ACC112 (cell line): Measurements from ENCODE around the gene NOP53.
"Not testable (repeated sequence)": the region's sequence is repeated elsewhere in the genome, so short reads cannot be mapped to it uniquely, and the experiment has no call there.

Experiments used
- H2AFZ ChIP-seq: fragments of 200-600 bp; sonication (generic); one replicate; pipeline ENCODE4 v1.6.0; 2017; ENCODE audit warnings: antibody characterized with exemption, low read length; ENCODE audit not compliant: unreplicated experiment
- H3K27ac ChIP-seq: fragments of 200-600 bp; sonication (generic); 2 replicates; pipeline ENCODE4 v1.5.1; 2014; ENCODE audit warnings: low read depth, mild to moderate bottlenecking, antibody characterized with exemption, low read length, moderate library complexity
- H3K27me3 ChIP-seq: fragments of 200-600 bp; sonication (generic); 2 replicates; pipeline ENCODE4 v1.6.1; 2014; ENCODE audit warnings: mild to moderate bottlenecking, antibody characterized with exemption, low read length, moderate library complexity, mixed read lengths; ENCODE audit not compliant: insufficient read depth
- H3K36me3 ChIP-seq: fragments of 200-600 bp; sonication (generic); 2 replicates; pipeline ENCODE4 v1.6.1; 2016; ENCODE audit warnings: mild to moderate bottlenecking, antibody characterized with exemption, low read length, moderate library complexity, mixed read lengths; ENCODE audit not compliant: insufficient read depth
- H3K4me1 ChIP-seq: fragments of 200-600 bp; sonication (generic); one replicate; pipeline ENCODE4 v1.6.1; 2016; ENCODE audit warnings: low read length, mixed read lengths; ENCODE audit not compliant: insufficient read depth, unreplicated experiment, control insufficient read depth
- H3K4me3 ChIP-seq: fragments of 200-600 bp; sonication (generic); 2 replicates; pipeline ENCODE4 v1.5.1; 2014; ENCODE audit warnings: mild to moderate bottlenecking, low read depth, low read length
- H3K79me2 ChIP-seq: fragments of 200-600 bp; sonication (generic); one replicate; pipeline ENCODE4 v1.6.0; 2016; ENCODE audit warnings: low read length; ENCODE audit not compliant: control insufficient read depth, unreplicated experiment, insufficient read depth

NOP53 gene

DNA sequence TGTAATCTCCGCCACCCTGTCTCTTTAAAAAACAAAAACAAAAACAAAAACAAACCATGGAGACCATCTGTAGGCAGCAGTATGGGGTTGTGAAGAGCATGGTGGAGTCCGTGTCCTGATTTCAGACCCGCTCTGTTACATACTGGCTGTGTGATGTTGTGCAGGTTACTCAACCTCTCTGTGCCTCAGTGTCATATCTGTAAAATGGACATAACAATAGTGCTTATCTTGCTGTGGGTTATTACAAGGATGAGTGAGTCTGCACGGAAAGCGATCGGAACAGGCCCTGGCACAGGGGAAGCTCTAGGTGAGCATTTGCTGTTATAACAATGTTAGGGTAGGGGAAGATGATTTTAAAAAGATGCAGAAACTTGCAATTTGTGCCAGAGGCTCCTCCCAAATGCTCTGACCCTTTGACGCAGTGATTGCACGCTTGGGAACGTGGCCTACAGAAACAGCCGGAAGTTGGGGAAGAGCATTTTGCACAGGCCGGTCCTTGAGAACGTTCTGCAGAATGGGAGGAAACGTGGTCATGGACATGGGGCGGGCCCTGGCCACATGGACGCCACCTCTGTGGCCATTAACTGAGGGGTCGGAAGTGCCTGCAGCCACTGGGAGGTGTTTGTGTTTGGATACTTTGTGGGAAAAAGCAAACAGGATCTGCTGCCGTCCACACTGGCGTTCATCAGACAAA is 17.4 kb downstream of the NOP53 start:
- Histone ChIP-seq H3K27ac (no peak overlapping the region), H3K4me1 (no peaks in the 10 kb centered on the region), H2AFZ (no peak overlapping the region), H3K79me2 (no peaks in the 10 kb centered on the region), H3K4me3 (no peak overlapping the region), H3K27me3 (no peaks in the 10 kb centered on the region), H3K36me3 (peaks cover 4% of the 10 kb centered on the region; the same call in 1 of the 2 replicates)

DNA sequence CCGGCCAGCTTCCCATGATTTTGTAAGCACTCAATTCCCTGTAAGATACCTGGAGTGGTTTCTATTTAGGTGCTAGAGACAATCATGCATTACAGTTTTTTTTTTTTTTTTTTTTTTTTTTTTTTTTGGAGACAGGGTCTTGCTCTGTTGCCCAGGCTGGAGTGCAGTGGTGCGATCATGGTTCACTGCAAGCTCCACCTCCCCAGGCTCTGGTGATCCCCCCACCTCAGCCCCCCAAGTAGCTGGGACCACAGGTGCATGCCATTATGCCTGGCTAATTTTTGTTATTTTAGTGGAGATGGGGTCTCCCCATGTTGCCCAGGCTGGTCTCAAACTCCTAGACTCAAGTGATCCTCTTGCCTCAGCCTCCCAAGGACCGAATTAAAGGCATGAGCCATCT is 19.4 kb downstream of the NOP53 start:
- not testable (repeated sequence) for H3K27ac ChIP-seq, H3K4me1 ChIP-seq, H2AFZ ChIP-seq, H3K79me2 ChIP-seq, H3K27me3 ChIP-seq, H3K36me3 ChIP-seq, H3K4me3 ChIP-seq

DNA sequence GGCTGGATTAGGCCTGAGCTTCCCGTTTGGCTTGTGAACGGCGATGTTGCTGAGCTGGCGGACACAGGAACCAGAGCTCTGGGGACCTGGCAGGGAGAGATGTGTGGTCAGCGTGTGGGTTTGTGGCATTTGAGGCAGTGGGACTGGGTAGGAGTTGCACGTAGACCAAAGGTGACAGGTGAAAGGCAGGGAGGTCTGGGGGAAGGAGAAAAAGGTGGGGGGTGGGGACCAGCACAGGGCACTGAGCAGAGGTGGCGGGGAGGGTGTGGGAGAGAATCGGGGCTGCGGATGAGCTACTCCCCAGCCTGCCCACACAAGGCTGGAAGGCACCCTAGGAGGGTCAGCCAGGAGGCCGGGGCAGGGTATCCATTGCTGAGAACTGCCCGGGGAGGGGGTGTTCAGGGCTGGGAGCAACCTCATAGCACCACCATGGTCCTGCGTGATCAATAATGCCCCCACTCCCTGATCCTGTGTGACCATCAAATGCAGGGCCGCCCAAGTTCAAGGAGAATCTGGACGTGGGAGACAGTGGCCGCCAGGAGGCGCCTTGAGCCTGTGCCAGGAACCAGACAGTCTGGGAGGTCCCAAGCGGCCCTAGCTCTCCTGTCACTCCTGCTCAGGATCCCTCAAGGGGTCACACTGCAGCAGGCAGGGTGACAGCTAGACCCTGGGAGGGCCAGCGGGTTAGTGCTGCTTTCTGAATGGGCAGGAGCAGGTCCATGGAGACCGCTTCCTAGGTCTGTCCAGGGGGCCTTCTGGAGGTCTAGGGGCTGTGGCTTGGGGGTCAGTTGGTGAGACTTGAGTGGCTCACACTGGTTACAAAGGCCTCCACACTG is 20.4 kb downstream of the NOP53 start:
- Histone ChIP-seq H3K27me3 (no peaks in the 10 kb centered on the region), H2AFZ (no peak overlapping the region), H3K79me2 (no peaks in the 10 kb centered on the region), H3K27ac (no peak overlapping the region), H3K4me1 (no peaks in the 10 kb centered on the region), H3K36me3 (no peaks in the 10 kb centered on the region), H3K4me3 (no peak overlapping the region)

DNA sequence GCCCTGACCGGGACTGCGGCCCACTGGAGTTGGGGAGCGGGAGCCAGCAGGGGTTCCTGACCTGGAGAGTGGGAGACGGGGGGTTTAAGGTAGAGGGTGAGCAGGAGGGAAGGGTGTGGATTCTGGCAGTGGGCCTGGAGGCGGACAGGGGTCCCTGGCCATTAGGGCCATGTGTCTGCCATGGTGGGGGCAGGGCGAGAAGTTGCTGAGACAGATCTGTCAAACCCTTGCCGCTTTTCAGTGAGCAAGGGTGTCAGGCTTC is 20.9 kb downstream of the NOP53 start:
- H3K79me2 ChIP-seq = no peaks in the 10 kb centered on the region
- H3K36me3 ChIP-seq = no peaks in the 10 kb centered on the region
- no peaks in the 10 kb centered on the region for H3K27me3 ChIP-seq
- no peak overlapping the region for H3K27ac ChIP-seq
- no peak overlapping the region for H3K4me3 ChIP-seq
- no peaks in the 10 kb centered on the region for H3K4me1 ChIP-seq
- H2AFZ ChIP-seq = no peak overlapping the region

DNA sequence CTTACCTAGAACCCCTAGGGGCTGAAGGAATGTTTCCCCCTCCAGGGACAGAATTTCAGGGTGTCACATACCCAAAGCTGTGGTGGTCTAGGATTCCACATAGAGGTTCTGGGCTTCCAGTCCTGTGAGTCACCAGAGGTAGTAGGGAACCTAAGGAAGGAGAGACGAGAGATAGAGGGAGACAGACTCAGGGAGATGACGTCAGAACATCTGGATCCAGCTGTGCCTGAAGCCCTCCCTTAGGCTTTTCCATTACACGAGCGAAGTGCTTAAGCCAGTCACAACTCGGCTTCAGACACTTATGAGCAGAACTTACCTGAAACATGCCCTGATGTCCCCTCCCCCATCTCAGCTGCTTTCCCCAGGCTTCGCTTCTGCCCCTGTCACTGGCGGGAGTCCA is 21.3 kb downstream of the NOP53 start:
- no peaks in the 10 kb centered on the region for H3K27me3 ChIP-seq
- no peaks in the 10 kb centered on the region for H3K36me3 ChIP-seq
- H3K79me2 ChIP-seq = no peaks in the 10 kb centered on the region
- H2AFZ ChIP-seq = no peak overlapping the region
- no peak overlapping the region for H3K4me3 ChIP-seq
- no peak overlapping the region for H3K27ac ChIP-seq
- H3K4me1 ChIP-seq = no peaks in the 10 kb centered on the region

DNA sequence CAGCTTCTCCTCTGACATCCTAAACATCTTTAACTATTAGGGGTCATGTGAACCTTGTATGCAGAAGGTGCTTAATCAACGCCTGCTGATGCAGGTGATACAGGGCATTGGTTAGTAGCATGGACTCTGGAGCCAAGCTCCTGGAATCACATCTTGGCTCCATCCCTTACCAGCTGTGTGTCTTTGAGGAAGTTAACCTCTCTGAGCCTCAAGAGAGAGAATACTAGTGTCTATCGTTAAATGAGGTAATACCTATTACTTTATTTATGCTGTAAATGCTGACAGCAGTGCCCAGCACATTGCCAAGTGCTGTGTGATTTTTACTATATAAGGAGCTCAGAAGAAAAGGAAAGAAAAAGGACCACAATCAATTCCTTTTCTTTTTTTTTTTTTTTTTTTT is 22.0 kb downstream of the NOP53 start:
- no peak overlapping the region for H3K27ac ChIP-seq
- H3K4me1 ChIP-seq = no peaks in the 10 kb centered on the region
- H3K36me3 ChIP-seq = no peaks in the 10 kb centered on the region
- H3K79me2 ChIP-seq = no peaks in the 10 kb centered on the region
- H3K27me3 ChIP-seq = no peaks in the 10 kb centered on the region
- H3K4me3 ChIP-seq = no peak overlapping the region
- H2AFZ ChIP-seq = no peak overlapping the region

DNA sequence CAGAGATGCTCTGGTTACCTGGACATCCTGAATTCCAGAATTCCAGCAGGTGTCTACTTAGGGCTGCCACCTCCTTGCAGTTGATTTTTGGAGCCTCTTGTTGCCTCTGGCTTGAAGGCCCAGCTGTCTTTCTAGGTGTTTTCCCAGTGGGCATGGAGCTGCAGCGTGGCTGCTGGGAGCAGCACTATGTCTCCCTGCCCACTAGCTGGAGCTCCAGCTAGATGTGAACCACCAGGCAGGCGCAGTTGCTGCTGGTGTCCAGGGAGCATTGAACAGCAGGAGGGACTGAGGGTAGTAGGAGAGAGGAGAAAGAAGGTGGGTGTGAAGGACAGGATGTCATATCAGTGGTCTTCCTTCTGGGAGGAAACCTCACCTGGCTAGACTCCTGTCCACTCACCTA is 23.3 kb downstream of the NOP53 start:
- Histone ChIP-seq H3K27me3 (no peaks in the 10 kb centered on the region), H3K4me3 (no peak overlapping the region), H2AFZ (no peak overlapping the region), H3K4me1 (no peaks in the 10 kb centered on the region), H3K27ac (no peak overlapping the region), H3K79me2 (no peaks in the 10 kb centered on the region), H3K36me3 (no peaks in the 10 kb centered on the region)

DNA sequence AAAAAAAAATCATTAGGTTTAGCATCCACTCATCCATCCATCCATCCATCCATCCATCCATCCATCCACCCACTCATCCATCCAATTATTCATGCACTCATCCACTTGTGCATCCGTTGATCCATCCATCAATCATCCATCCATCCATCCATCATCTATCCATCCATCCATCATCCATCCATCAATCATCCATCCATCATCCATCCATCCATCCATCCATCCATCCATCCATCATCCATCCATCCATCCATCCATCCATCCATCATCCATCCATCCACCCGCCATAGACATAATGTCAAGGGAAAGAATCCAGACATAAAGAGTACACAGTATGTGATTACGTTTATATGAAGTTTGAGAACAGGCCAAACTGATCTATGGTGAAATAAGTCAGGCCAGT is 24.2 kb downstream of the NOP53 start:
- Histone ChIP-seq H3K36me3 (no peaks in the 10 kb centered on the region), H3K79me2 (no peaks in the 10 kb centered on the region), H3K27me3 (no peaks in the 10 kb centered on the region), H3K27ac (no peak overlapping the region), H3K4me3 (no peak overlapping the region), H2AFZ (no peak overlapping the region), H3K4me1 (no peaks in the 10 kb centered on the region)

DNA sequence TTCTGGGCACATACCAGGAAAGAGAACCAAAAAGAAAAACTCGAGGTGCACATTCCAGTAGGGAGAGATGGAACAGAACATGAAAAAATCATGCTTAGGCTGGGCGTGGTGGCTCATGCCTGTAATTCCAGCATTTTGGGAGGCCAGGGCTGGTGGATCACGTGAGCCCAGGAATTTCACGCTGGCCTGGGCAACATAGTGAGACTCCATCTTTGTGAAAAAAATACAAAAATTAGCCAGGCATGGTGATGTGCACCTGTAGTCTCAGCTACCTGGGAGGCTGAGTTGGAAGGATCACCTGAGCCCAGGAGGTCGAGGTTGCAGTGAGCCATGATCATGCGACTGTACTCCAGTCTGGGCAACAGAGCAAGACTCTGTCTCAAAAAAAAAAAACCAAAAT is 25.9 kb downstream of the NOP53 start:
- H3K27me3 ChIP-seq, H3K79me2 ChIP-seq, H3K36me3 ChIP-seq, H3K4me1 ChIP-seq, H2AFZ ChIP-seq, H3K27ac ChIP-seq, H3K4me3 ChIP-seq: not testable (repeated sequence)

DNA sequence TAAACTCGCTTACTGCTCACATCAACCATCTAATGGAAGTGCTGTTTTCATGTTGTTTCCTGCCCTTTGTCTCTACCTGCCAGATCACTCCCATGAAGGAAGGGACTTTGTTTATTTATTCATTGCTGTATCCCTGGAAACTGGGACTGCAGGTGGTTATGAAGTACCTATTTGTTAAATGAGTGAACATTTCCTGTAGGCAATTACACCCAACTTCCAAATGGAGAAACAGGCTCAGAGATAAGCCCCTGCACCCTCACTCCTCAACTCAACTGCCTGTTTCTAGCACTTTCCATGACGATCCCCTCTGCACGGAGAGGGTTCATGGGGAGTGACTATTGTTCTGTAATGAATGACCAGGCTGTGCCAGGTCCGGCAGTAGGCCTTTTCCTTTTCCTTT is 31.2 kb downstream of the NOP53 start:
- Histone ChIP-seq H3K79me2 (peaks cover 20% of the 10 kb centered on the region), H3K27me3 (no peaks in the 10 kb centered on the region), H3K27ac (no peak overlapping the region), H3K4me1 (peaks cover 4% of the 10 kb centered on the region), H3K4me3 (no peak overlapping the region), H2AFZ (no peak overlapping the region), H3K36me3 (no peaks in the 10 kb centered on the region)
